Esophagus mucosa (tissue), 1 donor: Measurements from ENCODE around the gene RBM44. TPM values are rescaled to one million over a fixed set of nuclear protein-coding genes. Genes with fewer than 3 reads are reported as not detected.

Source experiments
- ATAC-seq: fragments of 200-7000 bp; cut with Tn5 transposase; one replicate; pipeline ENCODE4 v1.9.1; 2020
- total RNA-seq: library from RNA; stranded (reverse); gene quantifications from one replicate; pipeline ENCODE4 v1.2.4, GENCODE V29; 2023
- donor health status: DM: yes; HTN: yes; CAD: no.

Gene RBM44
- total RNA-seq, 1 donor from 2014 or later, result 0.36 TPM

- no peak for ATAC-seq
These were observed 75.4 kb downstream of the RBM44 start for GRCh38 chr2:237873897-237874551.

- ATAC-seq, result no peak
These were observed 76.1 kb downstream of the RBM44 start for GRCh38 chr2:237874585-237875161.

- no peak for ATAC-seq
These were observed 76.9 kb downstream of the RBM44 start for GRCh38 chr2:237875256-237876060.

- no peak for ATAC-seq
These were observed 77.5 kb downstream of the RBM44 start for GRCh38 chr2:237876061-237876526.

GRCh38 chr2:237876532-237876931 lies 78.0 kb downstream of the RBM44 start:
- ATAC-seq, result no peak

GRCh38 chr2:237876951-237877491 lies 78.4 kb downstream of the RBM44 start:
- no peak for ATAC-seq

- no peak for ATAC-seq
These were observed 79.2 kb downstream of the RBM44 start for GRCh38 chr2:237877576-237878307.

- no peak for ATAC-seq
These were observed 79.9 kb downstream of the RBM44 start for GRCh38 chr2:237878321-237879057.

- ATAC-seq, result no peak
These were observed 80.5 kb downstream of the RBM44 start for GRCh38 chr2:237879058-237879430.

- ATAC-seq, result no peak
These were observed 81.5 kb downstream of the RBM44 start for GRCh38 chr2:237879991-237880560.

- no peak for ATAC-seq
These were observed 84.2 kb downstream of the RBM44 start for GRCh38 chr2:237882510-237883481.

GRCh38 chr2:237883951-237884446 lies 85.4 kb downstream of the RBM44 start:
- ATAC-seq, result no peak

- ATAC-seq, result no peak
These were observed 86.1 kb downstream of the RBM44 start for GRCh38 chr2:237884681-237885080.

- ATAC-seq, result no peak
These were observed 86.7 kb downstream of the RBM44 start for GRCh38 chr2:237885111-237885930.

- ATAC-seq, result no peak
These were observed 87.5 kb downstream of the RBM44 start for GRCh38 chr2:237885931-237886684.

- ATAC-seq, result peak; percentile 27
These were observed 88.3 kb downstream of the RBM44 start for GRCh38 chr2:237886685-237887481.

GRCh38 chr2:237888389-237888788 lies 89.8 kb downstream of the RBM44 start:
- no peak for ATAC-seq

- ATAC-seq, result no peak
These were observed 90.4 kb downstream of the RBM44 start for GRCh38 chr2:237889016-237889415.
